GM18951 (cell line): ENCODE data around the gene NGFR.

Experiments
- POLR2A ChIP-seq: IDR thresholded peaks from 4 replicates; pipeline ENCODE4 v1.6.1; 2011; ENCODE audit warnings: mild to moderate bottlenecking; ENCODE audit not compliant: insufficient read length, insufficient read depth; ENCODE audit errors: extremely low read depth
- in situ Hi-C: fragments of 300-500 bp; cut with MboI; formaldehyde crosslinking; loops from one replicate; pipeline ENCODE4 v1.12.0; 2022; ENCODE audit warnings: low sequenced_read_pairs, mixed read lengths, inconsistent platforms; ENCODE audit not compliant: unreplicated experiment

Gene NGFR

DNA sequence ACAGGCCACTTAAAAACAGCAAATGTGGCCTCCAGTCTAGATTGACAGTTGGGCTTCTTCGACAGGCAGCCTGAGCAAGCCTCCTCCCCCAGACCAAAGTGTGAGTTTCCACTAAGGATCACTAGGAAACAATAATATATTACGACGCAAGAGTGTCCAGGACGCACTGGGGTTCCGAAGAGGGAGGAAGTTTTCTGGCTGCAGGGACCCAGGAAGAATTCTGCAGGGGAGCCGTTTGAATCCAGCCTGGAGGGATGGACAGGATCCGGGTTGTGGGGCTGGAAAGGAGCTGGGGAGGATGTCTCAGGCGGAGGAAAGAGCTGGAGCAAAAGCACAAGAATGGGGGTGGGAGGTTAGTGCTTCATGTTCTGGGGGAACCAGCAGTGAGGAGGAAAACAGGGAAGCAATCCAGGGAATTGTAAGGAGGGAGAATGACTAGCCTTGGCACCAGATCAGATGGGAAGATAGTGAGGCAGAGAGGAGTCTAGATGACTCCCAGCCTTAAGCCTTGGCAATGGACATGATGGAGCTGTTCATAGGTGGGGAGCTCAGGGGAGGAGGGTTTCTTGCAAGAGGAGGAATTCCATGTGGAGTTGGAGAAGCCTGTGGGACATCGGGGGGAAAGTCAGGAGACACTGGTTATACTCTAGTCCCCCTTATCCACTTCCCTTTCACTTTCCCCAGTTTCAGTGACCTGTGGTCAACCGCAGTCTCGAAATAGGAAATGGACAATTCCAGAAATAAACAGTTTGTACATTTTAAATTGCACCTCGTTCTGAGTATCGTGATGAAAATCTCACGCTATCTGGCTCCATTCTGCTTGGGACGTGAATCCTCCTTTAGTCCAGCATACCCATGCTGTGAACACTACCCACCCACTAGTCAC, 26.6 kb downstream of the NGFR start:
- in situ Hi-C loops = no loop called here
- no peak for TF ChIP-seq POLR2A

- in situ Hi-C loops = no loop called here
- no peak for TF ChIP-seq POLR2A
Observed at GRCh38 chr17:49522357-49522890, 27.3 kb downstream of the NGFR start.

GRCh38 chr17:49523196-49523595, 28.1 kb downstream of the NGFR start:
- no peak for TF ChIP-seq POLR2A
- in situ Hi-C loops = no loop called here

DNA sequence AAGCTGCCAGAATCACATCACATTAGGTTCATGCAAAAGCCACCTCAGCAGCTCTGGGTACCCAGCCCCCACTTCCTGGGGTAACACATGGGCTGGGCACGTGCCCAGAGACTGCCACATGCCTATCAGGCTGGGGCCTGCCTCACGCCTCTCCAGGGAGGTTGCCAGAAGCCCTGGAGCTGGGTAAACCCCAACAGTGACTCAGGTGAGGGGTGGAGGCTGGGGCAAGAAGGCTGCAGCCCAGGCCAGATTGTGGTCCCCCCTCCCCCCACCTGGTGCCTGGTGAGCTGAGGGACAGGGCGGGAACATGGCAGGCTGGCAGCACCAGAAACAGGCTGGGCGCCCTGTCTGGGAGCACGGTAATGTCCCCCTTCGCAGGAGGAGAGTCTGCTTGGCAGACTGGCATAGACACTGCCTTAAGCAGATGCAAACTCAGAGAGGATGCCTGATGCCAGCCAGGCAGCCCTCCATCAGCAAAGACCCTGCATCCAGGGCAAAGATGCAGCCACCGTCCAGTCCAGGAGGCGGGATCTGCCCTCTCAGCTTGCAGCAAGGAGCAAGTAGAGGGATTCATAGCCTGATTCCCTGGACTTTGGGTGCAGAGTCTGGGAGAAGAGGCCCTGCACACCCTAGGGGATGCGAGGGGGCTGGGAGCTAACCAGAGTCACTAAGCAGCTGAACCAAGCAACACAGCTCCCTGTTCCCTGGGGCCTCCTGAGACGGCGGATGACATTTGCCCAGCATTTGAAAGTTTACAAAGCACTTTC, 28.8 kb downstream of the NGFR start:
- in situ Hi-C loops = no loop called here
- TF ChIP-seq POLR2A = no peak

DNA sequence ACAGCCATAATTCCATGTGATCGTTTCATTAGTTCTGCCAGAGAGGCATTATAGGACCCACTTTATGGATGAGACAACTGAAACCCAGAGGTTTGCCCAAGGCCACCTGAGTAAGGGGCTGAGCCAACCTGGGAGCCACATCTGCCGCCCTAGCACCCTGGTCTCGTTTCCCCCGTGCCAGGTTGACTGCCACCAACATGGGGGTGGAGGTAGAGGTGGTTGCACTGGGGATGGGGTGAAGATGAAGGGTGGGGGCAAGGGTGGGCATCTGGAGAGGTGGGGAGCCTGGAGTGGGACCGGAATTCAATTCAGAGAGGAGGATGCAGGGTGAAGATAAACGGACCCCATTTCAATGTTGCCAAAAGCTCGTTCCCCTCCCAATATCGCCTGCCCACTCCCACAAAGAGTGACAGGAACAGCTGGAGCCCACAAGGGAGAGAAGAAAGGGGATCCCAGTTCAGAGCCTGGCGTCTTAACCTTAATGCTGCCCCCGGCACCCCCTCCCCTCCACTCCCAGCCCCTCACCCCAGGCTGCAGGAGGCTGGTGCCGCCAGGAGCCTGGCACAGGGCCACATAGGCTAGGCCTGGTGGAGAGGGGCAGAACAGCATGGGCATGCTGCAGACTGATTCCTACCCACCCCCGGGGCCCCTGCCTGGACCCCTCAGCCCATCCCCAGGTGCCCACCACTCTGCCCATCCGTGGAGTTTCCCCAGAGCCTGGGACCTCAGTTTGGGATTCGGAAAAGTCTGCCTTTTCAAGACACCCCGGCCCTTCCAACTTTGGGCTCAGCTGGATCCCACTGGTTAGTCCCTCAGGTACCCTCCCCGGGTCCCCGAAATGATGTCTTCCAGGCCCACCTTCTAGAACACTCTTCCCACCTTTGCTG, 29.6 kb downstream of the NGFR start:
- TF ChIP-seq POLR2A = no peak
- in situ Hi-C loops = no loop called here

DNA sequence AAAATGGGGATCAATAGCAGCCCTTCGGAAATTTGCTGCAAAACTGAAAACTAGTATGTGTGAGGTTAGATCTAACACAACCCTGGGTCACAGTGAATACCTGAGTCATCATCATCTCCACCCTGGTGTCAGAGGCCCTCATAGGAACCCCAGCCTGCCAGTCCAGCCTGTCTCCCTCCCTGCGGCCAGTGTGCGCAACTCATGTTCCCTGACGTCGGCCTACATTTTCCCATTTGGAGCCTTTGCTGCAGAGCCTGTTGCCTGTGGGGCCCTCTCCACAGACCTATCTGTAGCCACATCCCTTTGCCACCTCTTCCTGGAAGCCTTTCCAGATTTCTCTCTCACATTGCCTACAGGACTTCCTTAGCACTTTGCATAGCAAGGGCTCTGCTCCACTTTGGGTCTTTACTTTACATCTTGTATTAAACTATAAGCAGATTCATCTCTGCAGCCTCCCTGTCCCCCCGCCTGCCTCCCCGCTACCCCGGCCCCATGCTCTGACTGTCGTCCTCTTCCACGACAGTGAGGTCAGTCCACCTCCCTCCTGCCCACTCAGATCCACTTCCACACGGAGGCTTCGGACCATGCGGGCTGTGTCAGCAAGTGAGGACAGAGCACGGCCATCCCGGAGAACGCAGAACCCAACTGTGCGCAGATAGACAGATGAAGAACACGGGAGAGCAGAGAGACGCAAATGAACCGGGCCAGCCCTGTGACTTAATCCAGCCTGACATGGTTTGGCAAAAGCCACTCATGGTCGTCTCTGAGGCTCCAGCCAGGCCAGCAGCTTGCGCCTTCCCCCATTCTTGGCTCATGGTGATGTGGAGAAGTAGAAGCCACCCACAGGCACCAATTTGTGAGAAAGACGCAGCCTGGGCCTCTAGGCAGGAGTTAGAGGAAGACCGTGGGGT, 31.0 kb downstream of the NGFR start:
- in situ Hi-C loops = no loop called here
- no peak for TF ChIP-seq POLR2A

GRCh38 chr17:49527927-49528651, 33.0 kb downstream of the NGFR start:
- no peak for TF ChIP-seq POLR2A
- in situ Hi-C loops = no loop called here

- in situ Hi-C loops = no loop called here
- no peak for TF ChIP-seq POLR2A
Observed at GRCh38 chr17:49528966-49529365, 33.9 kb downstream of the NGFR start.

DNA sequence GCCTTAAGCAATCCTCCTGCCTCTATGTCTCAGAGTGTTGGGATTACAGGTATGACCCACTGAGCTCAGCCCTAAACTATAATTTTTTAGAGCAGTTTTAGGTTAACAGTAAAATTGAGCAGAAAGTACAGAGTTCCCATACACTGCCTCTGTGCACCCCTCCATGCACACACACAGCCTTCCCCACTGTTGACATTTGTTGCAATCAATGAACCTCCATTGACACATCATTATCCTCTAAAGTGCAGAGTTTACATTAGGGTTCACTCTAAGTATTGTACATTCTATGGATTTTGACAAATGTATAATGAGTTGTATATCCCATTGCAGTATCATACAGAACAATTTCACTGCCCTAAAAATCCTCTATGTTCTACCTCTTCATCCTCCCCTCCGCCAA, 35.0 kb downstream of the NGFR start:
- in situ Hi-C loops = no loop called here
- TF ChIP-seq POLR2A = no peak

GRCh38 chr17:49543860-49544259, 48.8 kb downstream of the NGFR start:
- in situ Hi-C loops = loop anchor here (10.0 kb wide), 1 partner anchor 109 kb away; no protein-coding TSS in a partner anchor
- TF ChIP-seq POLR2A = no peak

GRCh38 chr17:49545007-49545660, 50.0 kb downstream of the NGFR start:
- no peak for TF ChIP-seq POLR2A
- in situ Hi-C loops = loop anchor here (10.0 kb wide), 1 partner anchor 110 kb away; no protein-coding TSS in a partner anchor
